NCI-H510A treated with DMSO at 0.1 percent for 48 hours (cell line): Measurements from ENCODE around the gene ADARB2.
"Not testable (repeated sequence)": the region's sequence is repeated elsewhere in the genome, so short reads cannot be mapped to it uniquely, and the experiment has no call there.

Experiments used
- DNase-seq: peaks from one replicate; lab custom pipeline; 2025; lab: John Stamatoyannopoulos, UW

ADARB2 gene

GRCh38 chr10:1642600-1643160 is 94.6 kb downstream of the ADARB2 start:
- no peak for DNase-seq

DNA sequence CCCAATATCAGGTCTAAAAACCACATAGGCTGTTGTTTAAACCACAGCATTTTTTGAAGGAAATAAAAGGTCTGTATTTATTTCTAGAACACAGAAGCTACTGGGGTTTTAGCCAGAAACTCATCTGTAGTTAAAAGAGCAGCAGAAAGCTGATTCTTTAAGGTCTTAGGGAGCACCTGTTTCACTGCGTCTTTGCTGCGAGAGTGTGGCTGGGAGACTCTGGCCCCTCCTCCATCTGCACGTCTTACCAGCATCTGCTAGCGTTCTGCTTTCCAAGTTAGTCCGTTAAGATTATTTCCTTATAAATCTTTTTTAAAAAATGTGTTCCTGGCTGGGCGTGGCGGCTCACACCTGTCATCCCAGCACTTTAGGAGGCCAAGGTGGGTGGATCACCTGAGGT is 95.9 kb downstream of the ADARB2 start:
- no peak for DNase-seq

DNA sequence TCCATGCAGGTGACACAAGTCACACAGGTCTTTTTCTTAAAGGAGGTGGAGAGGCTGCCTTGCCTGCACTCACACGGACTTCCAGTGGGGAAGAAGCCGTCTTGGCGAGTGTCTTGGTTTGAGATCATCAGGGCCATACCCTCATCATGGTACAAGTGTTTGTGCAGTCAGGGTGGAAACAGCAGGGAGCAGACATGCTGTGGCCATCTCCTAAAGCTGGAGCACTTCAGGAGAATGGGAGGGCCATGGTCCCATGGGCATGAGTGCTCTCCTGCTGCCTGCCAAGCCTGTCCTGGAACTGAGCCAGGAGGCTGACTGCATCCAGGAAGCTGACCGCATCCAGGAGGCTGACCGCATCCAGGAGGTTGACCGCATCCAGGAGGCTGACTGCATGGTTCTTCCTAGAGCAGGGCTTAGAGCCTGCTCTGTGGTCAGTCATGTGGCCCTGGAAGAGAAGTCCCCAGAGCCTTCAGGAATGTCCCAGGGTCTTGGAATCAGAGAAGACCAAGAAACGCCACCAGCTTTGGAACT is 98.4 kb downstream of the ADARB2 start:
- peak; percentile 66 for DNase-seq

DNA sequence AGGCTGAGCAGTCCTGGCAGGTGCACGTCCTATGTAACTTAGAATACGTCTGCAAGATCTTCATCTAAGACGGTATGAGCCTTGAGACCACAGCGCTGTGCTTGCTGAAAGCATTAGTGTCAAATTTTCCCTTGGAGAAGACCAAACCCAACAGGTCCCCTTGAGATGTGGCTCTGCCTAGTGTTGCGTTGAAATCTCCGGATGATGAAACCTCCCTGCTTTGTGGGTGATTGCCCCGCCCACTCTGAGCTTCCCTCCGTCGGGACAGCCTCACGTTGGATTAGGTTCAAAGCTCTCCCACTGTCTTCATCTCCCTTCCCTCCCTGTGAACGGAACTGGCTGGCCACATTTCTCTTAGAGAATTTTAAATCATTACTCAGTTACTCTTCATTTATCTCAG is 102.0 kb downstream of the ADARB2 start:
- DNase-seq: no peak

DNA sequence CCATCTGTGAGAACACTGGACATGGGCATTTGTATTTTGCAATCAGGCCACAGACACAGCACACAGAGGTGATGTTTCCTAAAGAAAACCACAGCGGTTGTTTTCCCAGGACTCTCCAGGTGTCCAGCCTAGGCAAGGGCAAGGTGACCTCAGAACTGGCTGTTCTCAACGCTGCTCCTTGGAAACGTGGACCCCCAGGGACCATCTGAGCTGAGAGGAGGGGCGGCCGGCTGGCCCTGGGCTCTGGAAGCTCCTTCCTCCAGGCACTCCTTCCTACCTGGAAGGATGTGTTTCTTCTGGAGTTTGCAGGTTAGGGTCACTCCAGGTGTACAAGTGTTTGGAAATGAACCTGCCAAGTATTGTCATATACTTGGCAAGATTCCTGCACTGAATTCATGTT is 103.1 kb downstream of the ADARB2 start:
- no peak for DNase-seq

DNA sequence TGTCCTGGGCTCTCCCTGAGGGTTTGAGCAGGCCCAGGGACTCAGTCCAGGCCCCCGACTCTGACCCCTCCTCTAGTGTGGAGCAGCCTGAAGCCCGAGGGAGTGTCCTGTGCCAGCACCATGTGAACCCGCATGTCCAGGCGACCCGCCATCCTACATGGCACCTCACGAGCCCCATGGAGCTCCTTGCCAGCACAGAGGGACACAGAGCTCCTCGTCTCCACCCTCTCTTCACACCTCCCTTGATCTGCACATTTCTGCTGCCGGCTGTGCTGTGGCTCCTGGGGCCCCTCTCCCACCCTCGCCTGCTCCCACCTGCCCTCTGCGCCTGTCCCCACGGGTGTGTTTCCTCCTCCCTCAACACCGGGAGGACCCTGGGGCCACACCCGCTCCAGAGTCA is 103.5 kb downstream of the ADARB2 start:
- no peak for DNase-seq

DNA sequence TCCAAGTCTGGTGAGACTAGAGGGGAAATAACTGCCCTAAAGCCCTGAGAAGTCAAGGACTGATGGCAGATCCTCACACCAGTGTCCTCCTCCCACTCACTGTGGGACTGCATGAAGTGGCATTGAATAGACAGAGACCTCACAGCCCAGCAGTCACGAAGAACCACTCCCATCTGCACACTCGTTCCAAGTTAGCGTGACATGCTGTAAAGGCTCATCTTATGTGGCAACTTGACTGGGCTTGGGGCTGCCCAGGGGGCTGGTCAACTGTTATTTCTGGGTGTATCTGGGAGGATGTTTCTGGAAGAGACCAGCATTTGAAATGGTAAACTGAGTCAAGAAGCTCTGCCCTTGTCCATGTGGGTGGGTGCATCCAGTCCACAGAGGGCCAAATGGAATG is 104.7 kb downstream of the ADARB2 start:
- no peak for DNase-seq

DNA sequence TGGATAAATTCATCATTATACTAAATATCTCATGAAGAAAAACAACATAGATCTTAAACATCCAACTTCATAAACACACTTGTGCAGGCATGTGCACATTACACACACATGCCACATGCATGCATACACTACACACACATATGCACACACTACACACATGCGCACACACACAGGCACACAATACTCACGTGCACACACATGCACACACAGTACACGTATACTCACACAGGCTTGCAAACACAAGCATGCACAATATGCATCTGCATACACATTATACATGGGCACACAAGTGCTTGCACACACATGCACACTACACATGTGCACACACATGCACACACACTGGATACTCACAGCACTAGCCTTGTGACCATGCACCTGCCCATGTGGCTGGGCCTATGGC is 105.2 kb downstream of the ADARB2 start:
- DNase-seq: no peak

GRCh38 chr10:1631282-1631681 is 106.0 kb downstream of the ADARB2 start:
- DNase-seq: no peak

DNA sequence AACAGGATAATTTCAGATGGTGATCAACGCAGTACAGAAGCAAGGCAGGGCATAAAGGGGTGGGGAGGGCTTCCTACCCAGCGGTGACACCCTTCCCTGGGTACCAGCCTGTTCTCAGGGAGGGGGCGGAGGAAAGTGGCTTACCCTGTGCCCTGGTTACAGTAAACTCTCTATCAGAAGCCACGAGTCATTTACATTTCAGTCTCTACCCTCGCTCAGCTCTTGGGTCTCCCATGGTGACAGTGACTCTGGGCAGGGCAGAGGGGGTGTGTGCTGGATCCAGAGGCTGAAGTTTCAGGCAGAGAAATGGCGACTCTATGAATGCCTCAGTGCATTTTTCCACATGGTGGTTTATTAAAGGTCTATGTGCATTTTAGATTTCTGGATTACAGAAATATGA is 107.0 kb downstream of the ADARB2 start:
- no peak for DNase-seq

GRCh38 chr10:1629326-1630198 is 107.8 kb downstream of the ADARB2 start:
- peak; percentile 22 for DNase-seq

GRCh38 chr10:1628757-1629156 is 108.6 kb downstream of the ADARB2 start:
- no peak for DNase-seq

- no peak for DNase-seq
Measured at GRCh38 chr10:1627945-1628344, 109.4 kb downstream of the ADARB2 start.

- no peak for DNase-seq
Measured at GRCh38 chr10:1626835-1627234, 110.5 kb downstream of the ADARB2 start.

GRCh38 chr10:1626410-1626809 is 110.9 kb downstream of the ADARB2 start:
- no peak for DNase-seq

- no peak for DNase-seq
Measured at GRCh38 chr10:1625731-1626130, 111.6 kb downstream of the ADARB2 start.

GRCh38 chr10:1625079-1625478 is 112.2 kb downstream of the ADARB2 start:
- DNase-seq: no peak

- no peak for DNase-seq
Measured at GRCh38 chr10:1624240-1624639, 113.1 kb downstream of the ADARB2 start.

DNA sequence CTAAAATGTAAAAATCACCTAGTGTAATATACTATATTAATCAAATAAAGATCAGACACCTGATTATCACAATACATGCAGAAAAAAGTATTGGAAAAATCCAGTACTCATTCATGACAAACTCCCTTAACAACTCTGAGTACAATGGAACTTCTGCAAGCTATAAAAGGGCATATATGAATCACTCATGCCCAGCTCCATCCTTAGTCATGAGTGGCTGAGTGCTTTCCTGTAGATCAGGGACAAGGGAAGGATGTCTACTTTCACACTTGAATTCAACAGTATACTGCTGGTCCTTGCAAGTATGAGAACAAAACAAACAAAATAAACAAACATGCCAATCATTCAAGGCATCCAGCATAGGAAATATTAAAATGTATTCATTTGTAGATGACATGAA is 116.5 kb downstream of the ADARB2 start:
- no peak for DNase-seq

DNA sequence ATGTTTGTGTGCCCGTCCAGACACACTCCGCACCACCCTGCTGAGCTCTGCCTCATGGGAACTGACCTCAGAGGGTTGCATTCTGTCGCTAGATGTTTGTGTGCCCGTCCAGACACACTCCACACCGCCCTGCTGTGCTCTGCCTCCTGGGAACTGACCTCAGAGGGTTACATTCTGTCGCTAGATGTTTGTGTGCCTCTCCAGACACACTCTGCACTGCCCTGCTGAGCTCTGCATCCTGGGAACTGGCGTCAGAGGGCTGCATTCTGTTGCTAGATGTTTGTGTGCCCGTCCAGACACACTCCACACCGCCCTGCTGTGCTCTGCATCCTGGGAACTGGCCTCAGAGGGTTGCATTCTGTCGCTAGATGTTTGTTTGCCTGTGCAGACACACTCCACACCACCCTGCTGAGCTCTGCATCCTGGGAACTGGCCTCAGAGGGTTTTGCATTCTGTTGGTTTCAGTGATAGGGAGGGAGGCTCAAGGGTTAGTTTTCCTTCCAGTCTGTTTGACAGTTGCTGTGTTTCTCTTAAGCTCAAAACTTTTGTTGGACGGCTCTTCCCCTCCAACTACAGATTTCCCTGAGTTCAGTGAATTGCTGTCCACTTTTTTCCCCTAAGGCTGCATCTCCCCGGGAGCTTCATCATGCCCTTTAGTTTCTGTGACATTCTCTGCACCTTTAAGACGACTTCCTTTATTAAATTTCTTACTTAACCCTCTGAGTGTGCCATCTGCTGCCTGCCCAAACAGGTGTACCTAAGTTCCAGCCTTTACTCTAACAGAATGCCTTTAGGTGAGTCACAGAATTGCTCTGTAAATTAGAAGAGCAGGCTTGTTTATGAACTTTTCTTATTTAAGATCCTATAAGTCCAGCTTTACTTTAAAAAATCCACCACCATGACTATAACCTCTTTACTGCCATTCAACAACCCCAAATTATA is 119.7 kb downstream of the ADARB2 start:
- DNase-seq: not testable (repeated sequence)

DNA sequence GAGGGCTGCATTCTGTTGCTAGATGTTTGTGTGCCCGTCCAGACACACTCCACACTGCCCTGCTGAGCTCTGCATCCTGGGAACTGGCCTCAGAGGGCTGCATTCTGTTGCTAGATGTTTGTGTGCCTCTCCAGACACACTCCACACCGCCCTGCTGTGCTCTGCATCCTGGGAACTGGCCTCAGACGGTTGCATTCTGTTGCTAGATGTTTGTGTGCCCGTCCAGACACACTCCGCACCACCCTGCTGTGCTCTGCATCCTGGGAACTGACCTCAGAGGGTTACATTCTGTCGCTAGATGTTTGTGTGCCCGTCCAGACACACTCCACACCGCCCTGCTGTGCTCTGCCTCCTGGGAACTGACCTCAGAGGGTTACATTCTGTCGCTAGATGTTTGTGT is 120.6 kb downstream of the ADARB2 start:
- DNase-seq: not testable (repeated sequence)

DNA sequence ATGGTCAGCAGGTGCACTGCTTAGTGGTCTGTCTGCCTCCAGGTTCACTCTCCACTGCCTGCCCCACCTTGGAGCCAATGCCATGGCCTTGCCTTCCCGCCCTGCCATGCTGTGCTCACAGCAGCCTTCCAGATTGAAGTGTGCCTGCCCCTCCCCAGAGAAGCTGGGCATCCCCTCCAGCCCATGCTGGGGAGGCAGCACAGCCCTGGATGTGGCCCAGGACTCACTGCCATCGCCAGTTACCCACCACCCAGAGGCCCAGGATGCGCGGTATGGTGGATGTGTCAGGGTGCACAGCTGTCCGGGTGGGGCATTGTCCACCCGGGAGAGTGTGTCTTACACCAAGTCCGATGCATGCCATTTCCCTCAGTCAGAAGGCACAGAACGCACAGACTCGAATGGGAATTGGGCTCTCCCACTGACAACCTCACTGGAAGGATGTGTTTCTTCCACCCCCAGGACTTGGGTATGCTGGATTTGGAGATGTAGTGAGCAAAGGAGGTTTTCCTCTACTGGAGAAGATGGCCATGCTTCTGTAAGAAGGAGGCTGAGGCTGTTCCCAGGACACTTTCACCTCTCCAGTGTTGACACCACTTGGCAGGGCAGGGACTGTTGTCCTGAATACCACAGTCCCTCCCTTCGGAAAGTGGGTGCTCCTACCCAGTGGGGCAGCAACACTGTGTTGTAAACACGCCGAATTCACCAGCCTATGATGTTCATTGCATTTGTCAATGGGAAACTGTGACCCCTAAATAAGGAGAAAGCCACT is 122.0 kb downstream of the ADARB2 start:
- DNase-seq: no peak
